Erythroblast (primary cell): ENCODE measurements around the gene UGT1A6.
"Not testable (repeated sequence)": the region's sequence is repeated elsewhere in the genome, so short reads cannot be mapped to it uniquely, and the experiment has no call there.

Experiments
- DNase-seq, 2 experiments: peaks; one replicate each; lab custom pipeline; 2025; lab: John Stamatoyannopoulos, UW
- GATA1 ChIP-seq: IDR thresholded peaks from 2 replicates; pipeline ENCODE4 v1.6.1; 2011; ENCODE audit warnings: low read depth, mild to moderate bottlenecking, control low read depth, low read length, moderate library complexity
- POLR2A ChIP-seq: IDR thresholded peaks from 2 replicates; pipeline ENCODE4 v1.6.1; 2011; ENCODE audit warnings: mild to moderate bottlenecking, low read length

Gene UGT1A6

GRCh38 chr2:233692648-233693047 is at the start of gene UGT1A6:
UGT1A6 (plus strand) TSS chr2:233692890; CDS start chr2:233693005, 115 bp downstream.
- TF ChIP-seq POLR2A, result no peak
- TF ChIP-seq GATA1, result no peak
- DNase-seq, result no peak

- DNase-seq, result peak; percentile 13 to 19
- no peak for TF ChIP-seq GATA1
- no peak for TF ChIP-seq POLR2A
These were observed 49.6 kb upstream of the UGT1A6 start for GRCh38 chr2:233643128-233643527.

- DNase-seq, result not testable (repeated sequence)
These were observed 46.7 kb upstream of the UGT1A6 start for GRCh38 chr2:233646033-233646432.

DNA sequence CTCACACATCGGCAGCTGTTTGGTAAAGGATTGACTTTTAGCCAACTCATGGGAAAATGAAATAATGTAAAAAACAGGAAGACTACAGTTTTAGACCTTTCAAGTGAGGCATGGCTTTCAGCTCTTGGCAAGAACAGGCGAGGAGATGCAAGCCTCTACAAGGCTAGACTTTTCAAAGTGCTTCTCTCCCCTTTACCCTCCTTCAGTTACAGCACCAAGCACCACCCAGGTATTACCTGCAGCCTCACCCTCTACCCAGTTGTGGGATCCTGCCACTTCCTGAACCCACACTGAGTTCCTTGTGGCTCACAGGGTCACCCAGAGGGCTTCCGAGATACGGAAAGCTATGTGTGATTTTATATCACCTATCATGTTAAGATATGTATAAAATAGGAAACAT is 41.7 kb upstream of the UGT1A6 start:
- TF ChIP-seq POLR2A (no peak), GATA1 (no peak)
- no peak for DNase-seq

- no peak for TF ChIP-seq POLR2A
- TF ChIP-seq GATA1, result no peak
- no peak for DNase-seq
These were observed 41.3 kb upstream of the UGT1A6 start for GRCh38 chr2:233651430-233651829.

GRCh38 chr2:233654501-233654900 is 38.2 kb upstream of the UGT1A6 start:
- TF ChIP-seq POLR2A (no peak), GATA1 (no peak)
- DNase-seq, result no peak

- TF ChIP-seq POLR2A (no peak), GATA1 (no peak)
- DNase-seq, result no peak
These were observed 37.6 kb upstream of the UGT1A6 start for GRCh38 chr2:233655043-233655442.

- not testable (repeated sequence) for DNase-seq
These were observed 36.7 kb upstream of the UGT1A6 start for GRCh38 chr2:233655943-233656342.

DNA sequence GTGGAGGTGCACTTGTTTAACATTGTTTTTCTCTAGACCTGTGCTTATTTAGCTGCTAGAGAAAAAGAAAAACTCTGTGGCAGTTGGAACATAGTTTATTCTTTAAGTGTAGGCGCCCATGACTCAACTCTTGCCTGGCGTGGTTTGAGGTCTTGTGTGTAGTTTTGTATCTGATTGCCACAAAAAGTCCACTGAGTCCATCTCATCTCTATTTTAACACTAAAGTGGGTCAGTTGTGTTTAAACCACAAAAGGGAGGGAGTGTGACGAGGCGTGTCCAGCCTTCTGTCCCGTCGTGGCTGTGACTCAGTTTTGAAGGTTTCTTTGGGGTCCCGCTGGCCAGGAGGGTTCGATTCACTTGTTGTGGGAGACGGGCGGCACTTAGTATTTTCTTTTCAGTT is 36.2 kb upstream of the UGT1A6 start:
- DNase-seq, result no peak
- no peak for TF ChIP-seq POLR2A

DNA sequence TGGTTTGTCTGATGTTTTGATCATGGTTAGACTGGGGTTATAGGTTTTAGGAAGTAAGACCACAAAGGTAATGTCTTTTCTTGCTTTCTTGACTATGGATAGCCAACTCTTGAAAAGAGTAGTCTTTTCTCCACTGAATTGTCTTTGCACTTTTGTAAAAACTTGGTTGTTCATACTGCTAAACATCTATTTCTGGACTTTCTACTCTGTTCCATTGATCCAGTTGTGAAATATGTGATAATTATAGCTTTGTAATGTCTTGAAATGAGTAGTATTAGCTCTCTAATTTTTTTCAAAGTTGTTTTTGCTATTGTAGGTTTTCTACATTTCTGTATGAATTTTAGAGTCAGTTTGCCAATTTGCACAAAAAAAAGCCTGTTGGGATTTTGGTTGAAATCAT is 34.1 kb upstream of the UGT1A6 start:
- TF ChIP-seq POLR2A (no peak), GATA1 (no peak)
- no peak for DNase-seq

- TF ChIP-seq GATA1 (no peak), POLR2A (no peak)
These were observed 28.8 kb upstream of the UGT1A6 start for GRCh38 chr2:233663911-233664310.

DNA sequence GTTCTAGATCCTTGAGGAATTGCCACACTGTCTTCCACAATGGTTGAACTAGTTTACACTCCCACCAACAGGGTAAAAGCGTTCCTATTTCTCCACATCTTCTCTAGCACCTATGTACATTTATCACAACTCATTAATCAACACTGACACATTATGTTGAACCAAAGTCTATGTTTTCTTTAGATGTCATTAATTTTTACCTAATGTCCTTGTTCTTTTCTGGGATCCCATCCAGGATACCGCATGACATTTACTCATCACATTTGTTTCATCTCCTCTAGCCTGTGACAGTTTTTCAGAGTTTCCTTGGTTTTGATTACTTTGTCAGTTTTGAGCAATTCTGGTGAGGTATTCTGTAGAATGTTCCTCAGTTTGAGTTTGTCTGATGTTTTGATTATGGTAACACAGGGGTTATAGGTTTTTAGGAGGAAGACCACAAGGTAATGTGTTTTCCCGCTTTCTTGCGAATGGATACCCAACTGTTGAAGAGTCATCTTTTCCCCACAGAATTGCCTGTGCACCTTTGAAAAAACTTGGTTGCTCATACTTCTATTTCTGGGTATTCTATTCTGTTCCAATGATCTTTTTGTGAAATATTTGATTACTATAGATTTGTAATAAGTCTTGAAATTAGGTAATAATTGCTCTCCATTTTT is 24.0 kb upstream of the UGT1A6 start:
- no peak for DNase-seq
- no peak for TF ChIP-seq GATA1
- TF ChIP-seq POLR2A, result no peak

More at GRCh38 chr2:233663911-233664310, 28.8 kb upstream of the UGT1A6 start:
- no peak for DNase-seq

- no peak for DNase-seq
- TF ChIP-seq GATA1, result no peak
- TF ChIP-seq POLR2A, result no peak
These were observed 21.2 kb upstream of the UGT1A6 start, which contains the start of gene UGT1A9 for GRCh38 chr2:233671290-233672161. UGT1A9 (plus strand) TSS chr2:233671898; CDS start chr2:233671935, 37 bp downstream.

DNA sequence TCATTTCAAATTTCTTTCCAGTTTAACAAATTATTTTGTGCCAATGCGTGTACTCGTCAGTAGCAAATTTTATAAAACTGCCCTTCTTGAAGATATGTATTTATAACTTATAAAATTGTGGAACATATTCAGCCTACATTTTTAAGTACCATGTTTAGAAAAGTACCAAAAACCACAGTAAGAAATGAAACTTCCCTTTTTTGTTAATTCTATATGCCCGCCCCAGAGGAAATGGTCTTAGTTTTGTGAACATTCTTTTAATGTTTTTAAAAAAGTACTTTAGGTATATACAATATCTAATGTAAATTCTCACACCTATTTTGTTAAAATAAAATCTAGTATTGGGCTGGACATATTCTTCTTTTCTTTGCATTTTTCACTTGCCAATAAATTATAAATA is 19.8 kb upstream of the UGT1A6 start:
- no peak for DNase-seq

More for the DNA sequence above, 19.8 kb upstream of the UGT1A6 start:
- no peak for TF ChIP-seq POLR2A
- no peak for TF ChIP-seq GATA1
